Keratinocyte (primary cell): Measurements from ENCODE around the gene TP53AIP1.

ENCODE experiments used
- CTCF ChIP-seq, 3 experiments: IDR thresholded peaks in 1 of 3; conservative IDR thresholded peaks in 1 of 3; optimal IDR thresholded peaks in 1 of 3; 2 replicates in 2 of 3; 3 replicates in 1 of 3; pipeline versions ENCODE3 to v1.5.1; 2011; ENCODE audit warnings: low read length in 3 of 3, mild to moderate bottlenecking in 3 of 3, moderate library complexity in 2 of 3, control low read depth in 1 of 3, inconsistent platforms in 1 of 3; ENCODE audit not compliant: insufficient read depth in 2 of 3; ENCODE audit errors: extremely low read depth in 1 of 3
- EZH2 ChIP-seq: IDR thresholded peaks from one replicate; pipeline ENCODE4 v1.6.1; 2012; ENCODE audit warnings: inconsistent platforms, mild to moderate bottlenecking, low read length, moderate library complexity

DNA sequence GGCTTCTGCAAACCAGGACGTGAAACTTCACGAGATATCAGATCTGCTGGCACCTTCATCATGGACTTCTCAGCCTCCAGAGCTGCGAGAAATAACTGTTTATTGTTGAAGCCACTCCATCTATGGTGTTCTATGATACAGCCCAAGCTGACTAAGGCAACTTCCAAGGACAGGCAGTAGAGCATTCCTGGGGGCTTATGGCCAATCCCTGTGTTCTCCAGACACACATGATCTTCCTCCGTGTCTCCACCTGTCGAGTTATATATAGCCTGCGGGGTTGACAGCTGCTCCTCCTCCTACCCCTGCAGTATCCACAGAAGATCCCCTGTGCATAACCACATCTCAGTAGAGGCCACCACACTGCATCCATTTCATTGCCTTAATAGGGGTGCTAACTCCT lies 11.0 kb downstream of the TP53AIP1 start:
- TF ChIP-seq EZH2 (no peak), CTCF (optimal IDR thresholded peaks at IDR 0.05 in 1 of 3, IDR thresholded peaks at IDR 0.05 in 1 of 3, conservative IDR thresholded peaks at IDR 0.05 in 1 of 3; ENCODE audit: extremely low read depth in 1 of 3, insufficient read depth in 2 of 3, low read length in 3 of 3) (no peak)
